HG03354 (cell line): ENCODE measurements around the gene S100A13.
"Not testable (repeated sequence)": the region's sequence is repeated elsewhere in the genome, so short reads cannot be mapped to it uniquely, and the experiment has no call there.

Experiments used
- ATAC-seq: cut with Tn5 transposase; IDR thresholded peaks from one replicate; pipeline ENCODE4 v1.9.1; 2021; ENCODE audit warnings: mild to moderate bottlenecking; ENCODE audit not compliant: unreplicated experiment, poor library complexity, severe bottlenecking

S100A13 gene

GRCh38 chr1:153609585-153609907 is 17.8 kb downstream of the S100A13 start:
- ATAC-seq: no peak

- no peak for ATAC-seq
Observed at GRCh38 chr1:153608742-153609584, 18.3 kb downstream of the S100A13 start.

GRCh38 chr1:153608089-153608682 is 19.1 kb downstream of the S100A13 start:
- no peak for ATAC-seq

- ATAC-seq: no peak
Observed at GRCh38 chr1:153607381-153607780, 19.9 kb downstream of the S100A13 start.

- ATAC-seq: no peak
Observed at GRCh38 chr1:153606194-153606593, 21.1 kb downstream of the S100A13 start.

GRCh38 chr1:153602749-153603148 is 24.6 kb downstream of the S100A13 start:
- ATAC-seq: no peak

- no peak for ATAC-seq
Observed at GRCh38 chr1:153599847-153600246, 27.5 kb downstream of the S100A13 start.

- ATAC-seq: peak; percentile 99
Observed at GRCh38 chr1:153598309-153599172, 28.8 kb downstream of the S100A13 start.

GRCh38 chr1:153597206-153597605 is 30.1 kb downstream of the S100A13 start:
- no peak for ATAC-seq

- no peak for ATAC-seq
Observed at GRCh38 chr1:153592748-153593147, 34.6 kb downstream of the S100A13 start.

GRCh38 chr1:153588482-153588881 is 38.8 kb downstream of the S100A13 start:
- no peak for ATAC-seq

GRCh38 chr1:153588033-153588432 is 39.3 kb downstream of the S100A13 start:
- ATAC-seq: not testable (repeated sequence)

- no peak for ATAC-seq
Observed at GRCh38 chr1:153587314-153587713, 40.0 kb downstream of the S100A13 start.

GRCh38 chr1:153586347-153586746 is 41.0 kb downstream of the S100A13 start:
- no peak for ATAC-seq

- no peak for ATAC-seq
Observed at GRCh38 chr1:153585006-153585405, 42.3 kb downstream of the S100A13 start.

- ATAC-seq: no peak
Observed at GRCh38 chr1:153583976-153584375, 43.3 kb downstream of the S100A13 start.

GRCh38 chr1:153583514-153583913 is 43.8 kb downstream of the S100A13 start:
- not testable (repeated sequence) for ATAC-seq

GRCh38 chr1:153582836-153583235 is 44.5 kb downstream of the S100A13 start:
- ATAC-seq: not testable (repeated sequence)

GRCh38 chr1:153578936-153579335 is 48.4 kb downstream of the S100A13 start:
- ATAC-seq: no peak

GRCh38 chr1:153578490-153578889 is 48.8 kb downstream of the S100A13 start:
- no peak for ATAC-seq
